HG03460 (cell line): ENCODE measurements around the gene DYNC1H1.
A peak's percentile ranks its signal among the peaks of the same experiment; 100 is the strongest.

Source experiments
- ATAC-seq: cut with Tn5 transposase; IDR thresholded peaks from one replicate; pipeline ENCODE4 v1.9.1; 2021; ENCODE audit not compliant: unreplicated experiment

The DYNC1H1 gene

DNA sequence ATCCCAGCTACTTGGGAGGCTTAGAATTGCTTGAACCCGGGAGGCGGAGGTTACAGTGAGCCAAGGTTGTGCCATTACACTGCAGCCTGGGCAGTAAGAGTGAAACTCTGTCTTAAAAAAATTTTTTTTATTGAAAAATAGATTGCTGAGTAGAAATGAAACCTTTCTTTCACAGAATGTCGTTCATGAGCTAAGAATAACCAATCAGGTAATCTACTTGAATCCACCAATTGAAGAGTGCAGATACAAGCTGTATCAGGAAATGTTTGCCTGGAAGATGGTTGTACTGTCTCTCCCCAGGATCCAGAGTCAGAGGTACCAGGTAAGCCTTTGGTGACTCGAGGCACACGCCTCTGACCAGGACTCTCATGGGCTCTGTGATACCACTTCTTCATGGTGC is 27.0 kb downstream of the DYNC1H1 start:
- ATAC-seq, result no peak

DNA sequence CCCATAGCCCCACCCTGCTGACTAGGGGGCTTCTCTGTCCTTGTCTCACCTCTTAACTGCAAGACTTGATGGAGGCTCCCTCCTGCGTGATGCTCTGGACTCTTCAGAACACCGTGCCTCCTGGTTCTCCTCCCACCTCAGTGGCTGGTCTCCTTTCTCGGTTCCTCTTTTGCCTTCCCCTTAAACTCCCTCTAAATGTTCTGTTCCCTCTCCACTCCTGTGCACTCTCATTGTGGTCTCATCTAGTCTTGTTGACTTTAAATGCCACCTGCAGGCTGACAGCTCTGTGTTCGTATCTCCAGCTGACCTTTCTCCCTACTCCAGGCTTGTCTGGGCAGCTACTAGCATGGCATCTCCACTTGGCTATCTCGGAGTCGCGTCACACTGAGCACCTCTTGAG is 28.3 kb downstream of the DYNC1H1 start:
- peak; percentile 82 for ATAC-seq

DNA sequence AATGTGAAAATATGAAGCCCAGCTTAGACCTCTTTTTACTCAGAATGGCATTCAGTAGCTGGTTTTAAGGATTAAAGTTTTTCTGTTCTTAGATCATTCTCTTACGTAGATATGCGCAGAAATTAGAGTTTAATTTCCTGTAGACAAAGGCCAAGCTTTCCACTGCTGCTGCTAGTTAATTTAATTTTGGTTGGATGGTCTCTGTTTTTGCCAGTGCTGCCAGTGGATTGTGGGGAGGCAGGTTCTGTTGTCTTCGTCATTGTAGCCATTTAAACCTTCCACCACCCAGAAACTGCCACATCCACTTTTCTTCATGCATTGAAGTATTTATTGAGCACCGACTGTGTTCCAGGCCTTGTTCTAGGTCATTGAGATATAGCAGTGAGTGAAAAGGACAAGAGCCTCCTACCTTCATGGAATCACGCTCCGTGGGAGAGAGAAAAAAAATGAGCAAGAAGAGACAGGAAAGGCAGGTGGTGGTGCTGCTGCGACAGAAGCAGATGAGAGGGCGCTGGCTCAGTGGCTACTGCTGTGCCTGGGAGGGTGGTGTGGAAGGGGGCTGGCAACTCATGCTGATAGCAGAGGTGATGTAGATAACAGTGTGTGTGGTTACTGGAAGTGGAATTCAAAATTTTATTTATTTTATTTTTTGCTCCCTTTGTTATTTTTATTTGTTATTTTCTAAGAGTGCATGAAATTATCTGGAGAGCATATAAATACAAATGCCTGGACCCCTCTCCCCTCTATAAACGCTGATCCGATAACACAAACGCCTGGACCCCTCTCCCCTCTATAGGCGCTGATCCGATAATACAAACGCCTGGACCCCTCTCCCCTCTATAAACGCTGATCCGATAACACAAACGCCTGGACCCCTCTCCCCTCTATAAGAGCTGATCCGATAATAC is 33.3 kb downstream of the DYNC1H1 start:
- no peak for ATAC-seq

DNA sequence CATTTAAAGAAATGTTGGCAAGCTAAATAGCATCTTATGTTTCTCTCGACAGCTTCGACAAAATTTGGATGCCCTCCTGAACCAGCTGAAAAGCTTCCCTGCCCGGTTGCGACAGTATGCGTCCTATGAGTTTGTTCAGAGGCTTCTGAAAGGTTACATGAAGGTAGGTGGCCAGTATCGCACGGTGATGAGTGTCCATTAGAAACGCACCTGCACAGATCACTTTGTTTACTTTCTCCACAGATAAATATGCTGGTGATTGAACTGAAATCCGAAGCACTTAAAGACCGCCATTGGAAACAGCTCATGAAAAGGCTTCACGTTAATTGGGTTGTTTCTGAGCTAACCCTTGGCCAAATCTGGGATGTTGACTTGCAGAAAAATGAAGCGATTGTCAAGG is 36.5 kb downstream of the DYNC1H1 start:
- ATAC-seq, result no peak

DNA sequence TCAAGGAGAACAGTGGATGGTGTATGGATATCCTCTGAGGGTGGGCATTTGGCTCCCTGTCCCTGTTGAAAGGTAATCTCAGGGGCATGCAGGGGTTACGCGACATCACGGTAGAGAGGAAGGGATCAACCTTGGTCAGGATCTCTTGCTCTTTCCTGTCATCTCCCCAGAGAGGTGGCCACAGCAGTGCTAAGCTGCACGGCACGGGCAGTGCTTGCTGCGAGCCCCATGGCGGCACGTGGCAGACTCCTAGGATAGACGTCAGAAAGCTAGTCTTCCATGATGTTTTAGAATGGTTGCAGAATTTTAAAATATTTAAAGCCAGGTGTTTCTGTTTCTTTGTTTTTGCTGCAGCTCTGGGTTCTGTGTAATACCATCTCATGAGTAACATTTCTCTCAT is 41.0 kb downstream of the DYNC1H1 start:
- no peak for ATAC-seq

DNA sequence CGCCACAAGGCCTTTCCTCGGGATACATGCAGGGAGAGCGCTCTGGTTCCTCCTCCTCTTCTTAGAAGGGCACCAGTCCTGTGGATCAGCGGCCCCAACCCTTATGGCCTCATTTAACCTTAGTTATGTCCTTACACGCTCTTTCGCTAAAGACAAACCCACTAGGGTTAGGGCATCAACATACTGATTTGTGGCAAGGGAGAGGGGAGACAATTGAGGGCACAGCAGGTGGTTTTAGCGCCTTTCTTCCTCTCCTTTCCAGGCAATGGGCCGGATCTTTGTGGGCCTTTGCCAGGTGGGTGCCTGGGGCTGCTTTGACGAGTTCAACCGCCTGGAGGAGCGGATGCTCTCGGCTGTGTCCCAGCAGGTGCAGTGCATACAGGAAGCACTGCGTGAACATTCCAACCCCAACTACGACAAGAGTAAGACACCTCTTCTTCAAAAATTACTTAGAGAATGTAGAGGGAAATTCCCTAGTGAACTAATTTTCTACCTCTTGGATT is 43.6 kb downstream of the DYNC1H1 start:
- no peak for ATAC-seq

DNA sequence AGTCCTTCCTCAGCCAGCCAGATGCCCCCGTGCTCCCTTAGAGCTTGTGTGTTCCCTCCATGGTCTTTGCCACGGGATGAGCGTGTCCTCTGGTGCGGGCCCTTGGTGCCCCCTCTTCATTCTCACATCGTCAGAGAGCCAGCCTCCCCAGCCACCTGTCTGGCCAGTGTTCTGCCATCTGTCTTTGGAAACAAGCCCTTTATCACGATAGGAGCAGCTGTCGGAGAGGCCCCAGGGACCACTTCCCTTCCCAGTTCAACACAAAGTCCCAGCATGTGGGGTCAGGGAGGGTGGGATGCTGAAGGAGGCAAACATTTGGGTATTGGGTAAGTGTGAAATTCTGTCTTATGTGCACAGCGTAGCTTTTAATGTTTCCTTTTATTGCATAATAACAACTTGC is 44.5 kb downstream of the DYNC1H1 start:
- no peak for ATAC-seq

DNA sequence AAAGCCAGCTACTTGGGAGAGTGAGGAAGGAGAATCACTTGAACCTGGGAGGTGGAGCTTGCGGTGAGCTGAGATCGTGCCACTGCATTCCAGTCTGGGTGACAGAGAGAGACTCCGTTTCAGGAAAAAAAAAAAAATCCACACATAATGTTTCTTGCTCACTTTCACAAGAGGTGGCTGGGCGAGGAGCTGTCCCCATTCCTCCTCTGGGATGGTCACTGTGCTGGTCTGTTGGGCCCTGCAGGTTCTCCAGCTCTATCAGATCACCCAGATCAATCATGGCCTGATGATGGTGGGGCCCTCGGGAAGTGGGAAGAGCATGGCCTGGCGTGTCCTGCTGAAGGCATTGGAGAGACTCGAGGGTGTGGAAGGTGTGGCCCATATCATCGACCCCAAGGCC is 47.3 kb downstream of the DYNC1H1 start:
- no peak for ATAC-seq

DNA sequence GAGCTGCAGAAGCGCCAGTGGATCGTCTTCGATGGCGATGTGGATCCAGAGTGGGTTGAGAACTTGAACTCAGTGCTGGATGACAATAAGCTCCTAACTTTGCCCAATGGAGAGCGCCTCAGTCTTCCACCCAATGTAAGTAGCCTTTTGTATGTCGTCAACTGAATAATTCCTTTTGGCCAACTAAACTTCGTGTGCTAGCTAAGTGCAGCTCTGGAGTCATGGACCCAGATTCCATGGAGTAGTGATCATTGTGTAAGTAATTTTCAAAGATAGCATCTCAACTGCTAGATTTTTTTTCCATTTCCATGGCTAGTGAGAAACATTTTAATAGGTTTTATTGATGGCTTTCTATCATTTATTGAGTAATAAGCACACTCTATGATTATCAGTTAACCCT is 48.0 kb downstream of the DYNC1H1 start:
- no peak for ATAC-seq

DNA sequence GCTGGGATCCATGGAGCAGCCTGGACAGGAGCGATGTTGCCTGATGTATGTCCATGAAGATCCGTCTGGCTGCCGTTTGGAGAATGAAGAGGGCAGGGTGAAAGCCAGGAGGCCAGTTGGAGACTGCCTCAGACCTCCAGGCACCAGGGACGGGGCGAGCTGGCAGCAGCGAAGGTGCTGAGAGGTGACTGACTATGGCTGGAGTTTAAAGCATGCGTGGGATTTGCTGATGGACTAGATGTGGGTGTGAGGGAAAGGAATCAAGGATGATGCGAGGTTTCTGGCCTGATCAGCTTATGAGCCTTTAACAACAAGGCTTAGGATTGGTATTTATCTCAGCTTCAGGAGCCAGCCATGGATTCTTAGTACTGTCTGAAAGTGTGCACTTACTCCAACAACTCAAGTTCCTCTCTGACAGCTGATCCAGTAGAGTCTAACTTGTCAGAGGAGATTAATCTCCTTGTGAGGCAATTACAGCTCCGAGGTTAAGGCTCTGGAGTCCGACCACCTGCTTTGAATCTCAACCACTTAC is 49.4 kb downstream of the DYNC1H1 start:
- no peak for ATAC-seq

DNA sequence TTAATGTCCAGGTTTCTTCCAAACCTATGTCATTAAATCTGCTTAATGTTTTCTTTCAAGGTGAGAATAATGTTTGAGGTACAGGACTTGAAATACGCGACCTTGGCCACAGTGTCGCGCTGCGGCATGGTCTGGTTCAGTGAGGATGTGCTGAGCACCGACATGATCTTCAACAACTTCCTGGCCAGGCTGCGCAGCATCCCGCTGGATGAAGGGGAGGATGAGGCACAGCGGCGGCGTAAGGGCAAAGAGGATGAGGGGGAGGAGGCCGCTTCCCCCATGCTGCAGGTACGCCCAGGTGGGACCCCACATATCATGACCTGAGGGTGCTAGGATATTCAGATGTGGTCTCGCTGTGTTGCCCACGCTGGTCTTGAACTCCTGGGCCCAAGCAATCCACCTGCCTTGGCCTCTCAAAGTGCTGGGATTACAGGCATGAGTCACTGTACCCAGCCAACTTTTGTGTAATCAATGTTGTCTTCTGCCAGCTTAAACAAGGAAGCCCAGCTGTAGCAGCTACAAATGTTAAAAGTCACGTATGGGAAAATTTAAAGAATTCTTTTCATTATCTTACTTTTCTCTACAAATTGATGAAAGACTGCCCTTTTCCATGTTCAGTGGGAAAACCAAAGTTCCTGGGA is 50.8 kb downstream of the DYNC1H1 start:
- no peak for ATAC-seq

DNA sequence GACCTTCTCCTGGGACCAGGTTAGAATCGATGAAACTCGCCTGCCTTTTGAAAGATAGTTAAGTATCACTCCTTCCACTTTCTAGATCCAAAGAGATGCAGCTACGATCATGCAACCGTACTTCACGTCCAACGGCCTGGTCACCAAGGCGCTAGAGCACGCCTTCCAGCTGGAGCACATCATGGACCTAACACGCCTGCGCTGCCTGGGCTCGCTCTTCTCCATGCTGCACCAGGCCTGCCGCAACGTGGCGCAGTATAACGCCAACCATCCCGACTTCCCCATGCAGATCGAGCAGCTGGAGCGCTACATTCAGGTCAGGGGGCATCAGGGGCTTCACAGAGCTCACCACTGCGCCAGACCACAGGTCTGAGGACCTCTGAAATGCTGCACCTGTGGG is 51.4 kb downstream of the DYNC1H1 start:
- no peak for ATAC-seq

DNA sequence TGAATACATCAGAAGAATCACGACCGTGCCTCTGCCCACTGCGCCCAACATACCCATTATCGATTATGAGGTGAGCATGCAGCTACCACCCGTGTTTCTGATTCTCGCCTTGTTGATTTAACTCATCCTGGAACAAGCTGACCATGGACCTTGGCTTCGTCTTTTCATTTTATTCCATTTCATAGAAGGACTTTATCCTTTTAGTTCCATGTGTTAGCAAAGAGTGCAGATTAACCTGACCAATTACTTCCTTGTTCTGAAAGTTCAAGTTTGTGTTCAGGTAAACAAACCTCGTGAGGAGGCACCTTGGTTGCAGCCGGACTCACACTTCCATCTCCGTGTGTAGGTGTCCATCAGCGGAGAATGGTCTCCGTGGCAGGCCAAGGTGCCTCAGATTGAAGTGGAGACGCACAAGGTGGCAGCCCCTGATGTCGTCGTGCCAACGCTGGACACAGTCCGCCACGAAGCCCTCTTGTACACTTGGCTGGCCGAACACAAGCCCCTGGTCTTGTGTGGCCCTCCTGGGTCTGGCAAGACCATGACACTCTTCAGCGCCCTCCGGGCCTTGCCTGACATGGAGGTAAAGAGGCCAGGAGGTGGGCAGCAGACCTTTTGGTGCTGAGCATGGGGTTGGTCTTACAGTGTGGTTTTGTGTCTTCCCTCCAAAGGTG is 52.2 kb downstream of the DYNC1H1 start:
- no peak for ATAC-seq

DNA sequence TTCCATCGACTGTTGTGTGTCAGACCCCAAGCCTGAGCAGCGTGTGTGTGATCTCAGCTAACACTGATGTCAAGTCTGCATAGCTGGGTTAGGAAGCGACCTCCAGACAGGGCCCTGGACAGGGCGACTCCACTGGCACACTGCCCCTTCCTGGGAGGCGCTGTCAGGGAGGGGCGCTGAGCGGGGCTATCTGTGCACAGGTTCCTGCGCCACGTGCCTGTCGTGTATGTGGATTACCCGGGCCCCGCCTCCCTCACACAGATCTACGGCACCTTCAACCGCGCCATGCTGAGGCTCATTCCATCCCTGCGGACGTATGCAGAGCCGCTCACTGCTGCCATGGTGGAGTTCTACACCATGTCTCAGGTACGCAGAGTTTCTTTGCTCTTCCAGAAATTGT is 53.9 kb downstream of the DYNC1H1 start:
- ATAC-seq, result no peak

DNA sequence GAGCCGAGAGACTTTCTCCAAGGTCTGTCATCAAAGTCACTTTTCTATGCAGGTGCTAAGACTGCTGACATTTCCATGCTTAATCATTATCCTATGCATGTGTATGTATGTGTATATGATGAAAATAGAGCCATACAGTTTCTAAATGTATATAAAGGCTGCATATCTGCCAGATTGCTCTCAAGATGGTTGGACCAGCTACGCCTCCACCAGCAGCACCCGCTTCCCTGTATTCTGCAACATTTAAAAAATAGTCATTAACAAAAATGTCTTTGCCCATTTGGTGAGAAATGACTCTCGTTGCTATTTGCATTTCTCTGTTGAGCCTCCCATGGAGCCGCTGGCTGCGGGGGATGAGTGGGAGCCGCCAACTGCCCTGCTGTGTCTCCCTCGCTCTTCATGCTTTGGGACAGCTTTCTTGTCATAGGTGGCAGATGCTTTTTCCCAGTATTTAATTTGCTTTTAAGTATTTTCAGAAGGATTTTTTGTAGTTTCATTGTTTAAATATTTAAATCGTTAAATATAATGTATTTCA is 54.7 kb downstream of the DYNC1H1 start:
- no peak for ATAC-seq

DNA sequence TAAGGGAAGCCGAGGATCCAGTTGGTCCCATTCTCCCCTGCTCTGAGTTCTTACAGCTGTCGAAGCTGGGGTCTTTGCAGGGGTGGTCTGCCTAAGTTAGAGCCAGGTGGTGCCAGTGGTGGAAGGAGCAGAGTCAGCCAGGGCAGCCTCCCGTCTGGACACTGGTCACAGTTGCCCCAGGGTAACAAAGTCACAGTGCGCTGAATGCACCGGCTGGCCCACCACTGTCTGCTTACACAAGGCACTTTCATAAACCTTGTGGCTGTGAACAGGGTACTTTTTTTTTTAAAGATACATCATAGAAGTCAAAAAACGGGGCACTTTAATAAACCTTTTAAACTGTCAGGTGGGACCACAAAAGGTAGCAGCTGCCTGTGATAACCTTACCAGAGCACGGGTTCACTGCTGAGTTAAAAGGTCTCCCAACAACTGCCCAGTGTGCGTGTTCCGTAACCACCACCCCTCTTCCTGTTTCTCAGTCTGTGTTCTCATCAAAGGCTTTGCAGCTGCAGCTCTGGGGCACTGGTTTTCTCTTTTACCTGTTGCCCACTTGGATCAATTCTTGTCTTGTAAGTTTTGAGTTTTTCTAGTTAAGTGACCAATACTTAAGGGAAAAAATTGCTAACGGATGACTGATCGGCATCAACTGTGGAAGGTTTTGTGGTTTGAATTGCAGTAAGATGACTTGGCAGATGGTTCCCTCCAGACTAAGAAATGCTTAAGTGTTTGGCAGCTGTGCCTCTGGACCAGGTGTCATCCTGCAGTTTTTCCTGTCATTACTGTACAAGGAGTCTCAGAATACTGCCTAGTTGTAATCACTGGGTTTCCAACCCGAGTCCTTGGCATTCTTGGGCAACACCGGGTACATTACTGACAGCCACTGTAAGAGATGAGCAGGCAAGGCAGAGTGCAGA is 55.9 kb downstream of the DYNC1H1 start:
- no peak for ATAC-seq

DNA sequence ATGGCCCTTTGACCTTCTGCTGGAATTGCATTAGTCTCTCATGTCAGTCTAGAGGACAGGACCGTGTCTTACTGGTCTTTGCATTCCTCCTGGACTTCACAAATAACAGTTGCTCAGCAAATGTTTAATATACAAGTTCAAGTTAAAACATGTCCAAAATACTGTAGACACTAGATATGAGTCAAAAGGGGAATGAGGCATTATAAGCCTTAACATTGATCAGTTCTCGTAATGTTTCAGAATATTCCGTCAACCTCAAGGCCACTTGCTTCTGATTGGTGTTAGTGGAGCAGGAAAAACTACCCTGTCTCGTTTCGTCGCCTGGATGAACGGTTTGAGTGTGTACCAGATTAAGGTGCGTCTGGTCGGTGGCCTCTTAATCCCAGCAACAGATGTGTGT is 62.6 kb downstream of the DYNC1H1 start:
- ATAC-seq, result no peak

DNA sequence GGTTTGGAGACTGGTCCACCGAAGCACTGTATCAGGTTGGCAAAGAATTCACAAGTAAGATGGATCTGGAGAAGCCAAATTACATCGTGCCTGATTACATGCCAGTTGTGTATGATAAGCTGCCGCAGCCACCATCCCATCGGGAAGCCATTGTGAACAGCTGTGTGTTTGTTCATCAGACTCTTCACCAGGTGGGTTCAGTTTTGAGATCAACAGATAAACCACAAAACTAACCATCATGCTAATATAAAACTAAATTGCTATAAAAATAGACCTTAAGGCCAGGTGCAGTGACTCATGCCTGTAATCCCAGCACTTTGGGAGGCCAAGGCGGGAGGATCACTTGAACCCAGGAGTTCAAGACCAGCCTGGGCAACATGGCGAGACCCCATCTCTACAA is 63.6 kb downstream of the DYNC1H1 start:
- no peak for ATAC-seq

DNA sequence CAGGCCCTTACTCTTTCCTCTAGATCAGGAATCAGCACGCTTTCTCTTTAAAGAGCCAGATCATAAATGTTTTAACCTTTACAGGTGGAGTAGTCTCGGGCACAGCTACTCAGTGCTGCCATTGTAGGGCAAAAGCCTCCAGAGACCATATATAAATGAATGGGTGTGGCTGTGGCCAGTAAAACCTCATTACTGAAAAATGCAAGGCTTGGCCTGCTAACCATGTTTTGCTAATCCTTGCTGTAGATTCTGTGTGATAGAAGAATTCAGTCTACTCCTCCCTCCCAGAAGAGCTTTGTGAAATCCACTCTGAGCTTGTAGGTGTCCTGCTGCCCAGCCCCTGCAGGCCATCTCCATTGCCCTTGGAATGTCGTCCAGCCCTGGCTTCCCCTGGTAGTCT is 64.4 kb downstream of the DYNC1H1 start:
- ATAC-seq, result no peak

DNA sequence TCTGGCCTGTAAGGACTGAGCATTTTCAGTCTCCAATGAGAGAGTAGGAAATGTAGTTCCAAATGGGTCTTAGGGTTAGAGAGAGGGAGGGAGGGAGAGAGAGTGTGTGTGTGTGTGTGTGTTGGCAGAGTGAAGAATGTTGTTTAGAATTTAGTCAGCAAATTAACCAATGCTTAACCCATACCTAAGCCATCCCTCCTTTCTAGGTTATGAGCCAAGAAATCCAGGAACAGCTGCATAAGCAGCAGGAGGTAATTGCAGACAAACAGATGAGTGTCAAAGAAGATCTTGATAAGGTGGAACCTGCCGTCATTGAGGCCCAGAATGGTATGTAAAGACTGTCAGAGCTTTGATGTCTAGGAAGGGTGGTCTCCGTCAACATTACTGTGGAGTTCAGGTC is 65.6 kb downstream of the DYNC1H1 start:
- ATAC-seq, result no peak
